Heart left ventricle (tissue), 13 donors: ENCODE measurements around the gene DOCK4.

Source experiments
- POLR2A ChIP-seq, 2 donors: fragments of 450-650 bp; IDR thresholded peaks; one replicate each; pipeline ENCODE4 v1.6.1; 2017; ENCODE audit warnings: antibody characterized with exemption in 2 of 2, mild to moderate bottlenecking in 2 of 2, moderate library complexity in 2 of 2
- TF ChIP-seq, protein P1 (sequence below), 12 donors: fragments of 200-600 bp; sonication (generic) in 4 of 12; IDR thresholded peaks; one replicate each; pipeline versions ENCODE4 v1.5.0 to v1.8.0; 2018 to 2022; ENCODE audit warnings: antibody characterized with exemption in 12 of 12, mild to moderate bottlenecking in 5 of 12
- donor health status: ischemic (EF 13 %, LVEDD 7.1; RV severe dilation, severe dysfunction).
- donor health status: DM: no; HTN: yes; CAD: no.
- donor health status: DM: no; HTN: no; CAD: no.
- donor health status: ischemic (EF 25% LVEDD 6.9; RV normal size, moderate dysfunction).
- donor health status: ischemic (EF 25% LVEDD 5.7; RV mildly dilated, moderate dysfunction).
- donor health status: ischemic (EF 35%, LVEDD 5.7; RV mildly dilated, moderate dysfunction).
- donor health status: nonischemic (EF 11% LVEDD 7.7; RV severe dilation, severe dysfunction).
- donor health status: DM: yes; HTN: yes; CAD: no.
- donor health status: PGD.
- donor health status: ischemic (EF 29% LVEDD 5.4; RV normal size, mild dysfunction).
- donor health status: nonischemic (EF 23%, LVEDD 6.1; RV moderate dilation, normal function).

DNA sequence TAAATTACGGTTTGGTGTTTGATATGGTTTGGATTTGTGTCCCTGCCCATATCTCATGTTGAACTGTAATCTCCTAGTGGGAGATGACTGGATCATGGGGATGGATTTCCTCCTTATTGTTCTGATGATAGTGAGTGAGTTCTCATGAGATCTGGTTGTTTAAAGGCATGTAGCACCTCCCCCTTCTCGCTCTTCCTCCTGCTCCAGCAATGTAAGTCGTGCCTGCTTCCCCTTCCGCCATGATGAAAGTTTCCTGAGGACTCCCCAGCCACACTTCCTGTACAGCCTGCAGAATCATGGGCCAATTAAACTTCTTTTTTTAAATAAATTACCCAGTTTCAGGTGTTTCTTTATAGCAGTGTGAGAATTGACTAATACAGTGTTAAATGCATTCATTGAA, 116.6 kb downstream of the DOCK4 start:
- no peak for TF ChIP-seq POLR2A (IDR thresholded peaks at IDR 0.05)
- TF ChIP-seq, protein P1, sequence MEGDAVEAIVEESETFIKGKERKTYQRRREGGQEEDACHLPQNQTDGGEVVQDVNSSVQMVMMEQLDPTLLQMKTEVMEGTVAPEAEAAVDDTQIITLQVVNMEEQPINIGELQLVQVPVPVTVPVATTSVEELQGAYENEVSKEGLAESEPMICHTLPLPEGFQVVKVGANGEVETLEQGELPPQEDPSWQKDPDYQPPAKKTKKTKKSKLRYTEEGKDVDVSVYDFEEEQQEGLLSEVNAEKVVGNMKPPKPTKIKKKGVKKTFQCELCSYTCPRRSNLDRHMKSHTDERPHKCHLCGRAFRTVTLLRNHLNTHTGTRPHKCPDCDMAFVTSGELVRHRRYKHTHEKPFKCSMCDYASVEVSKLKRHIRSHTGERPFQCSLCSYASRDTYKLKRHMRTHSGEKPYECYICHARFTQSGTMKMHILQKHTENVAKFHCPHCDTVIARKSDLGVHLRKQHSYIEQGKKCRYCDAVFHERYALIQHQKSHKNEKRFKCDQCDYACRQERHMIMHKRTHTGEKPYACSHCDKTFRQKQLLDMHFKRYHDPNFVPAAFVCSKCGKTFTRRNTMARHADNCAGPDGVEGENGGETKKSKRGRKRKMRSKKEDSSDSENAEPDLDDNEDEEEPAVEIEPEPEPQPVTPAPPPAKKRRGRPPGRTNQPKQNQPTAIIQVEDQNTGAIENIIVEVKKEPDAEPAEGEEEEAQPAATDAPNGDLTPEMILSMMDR (IDR thresholded peaks at IDR 0.05), result no peak
